Liver (tissue), 3 donors: ENCODE data around the gene BDH1.

Experiments used
- CTCF ChIP-seq: fragments of 150-350 bp; IDR thresholded peaks from 2 replicates; pipeline ENCODE4 v1.5.1; 2017; ENCODE audit warnings: improper control_type of control experiment, low read depth, low read length; ENCODE audit not compliant: missing input control
- FOXA1 ChIP-seq: IDR thresholded peaks from 2 replicates; pipeline ENCODE4 v1.6.1; 2016; ENCODE audit warnings: antibody characterized with exemption
- GABPA ChIP-seq, 2 donors: IDR thresholded peaks in 1 of 2; conservative IDR thresholded peaks in 1 of 2; 2 replicates each; pipeline ENCODE4 v1.6.1; 2016; ENCODE audit warnings: antibody characterized with exemption in 2 of 2, mild to moderate bottlenecking in 1 of 2, moderate library complexity in 1 of 2
- HNF4A ChIP-seq, 2 donors: conservative IDR thresholded peaks; 2 replicates each; pipeline ENCODE4 v1.6.1; 2016; ENCODE audit warnings: antibody characterized with exemption in 2 of 2, mild to moderate bottlenecking in 2 of 2
- HNF4G ChIP-seq: IDR thresholded peaks from 2 replicates; pipeline ENCODE4 v1.6.1; 2016; ENCODE audit warnings: antibody characterized with exemption
- MAX ChIP-seq: IDR thresholded peaks from 2 replicates; pipeline ENCODE4 v1.6.1; 2016; ENCODE audit warnings: antibody characterized with exemption
- NR2F2 ChIP-seq: IDR thresholded peaks from 2 replicates; pipeline ENCODE4 v1.6.1; 2016; ENCODE audit warnings: antibody characterized with exemption
- REST ChIP-seq: IDR thresholded peaks from 2 replicates; pipeline ENCODE4 v1.6.1; 2016; ENCODE audit warnings: antibody characterized with exemption, mild to moderate bottlenecking
- RXRA ChIP-seq, 2 donors: IDR thresholded peaks; 2 replicates each; pipeline ENCODE4 v1.6.1; 2017 to 2018; ENCODE audit warnings: antibody characterized with exemption in 2 of 2, mild to moderate bottlenecking in 1 of 2
- SP1 ChIP-seq: IDR thresholded peaks from 2 replicates; pipeline ENCODE4 v1.6.1; 2018; ENCODE audit warnings: antibody characterized with exemption, mild to moderate bottlenecking
- TAF1 ChIP-seq: conservative IDR thresholded peaks from 2 replicates; pipeline ENCODE4 v1.6.1; 2016; ENCODE audit warnings: antibody characterized with exemption, mild to moderate bottlenecking
- ZBTB33 ChIP-seq: IDR thresholded peaks from 2 replicates; pipeline ENCODE4 v1.6.1; 2016; ENCODE audit warnings: antibody characterized with exemption
- donor health status: healthy.
- donor health status: healthy.

- TF ChIP-seq CTCF = no peak
- TF ChIP-seq ZBTB33 = no peak
- TF ChIP-seq RXRA (IDR thresholded peaks at IDR 0.05) = no peak
- TF ChIP-seq HNF4G = no peak
- no peak for TF ChIP-seq NR2F2
- TF ChIP-seq HNF4A (conservative IDR thresholded peaks at IDR 0.05) = no peak
- TF ChIP-seq TAF1 = no peak
- TF ChIP-seq FOXA1 = no peak
- no peak for TF ChIP-seq MAX
- TF ChIP-seq SP1 = no peak
- TF ChIP-seq REST = no peak
- no peak for TF ChIP-seq GABPA (IDR thresholded peaks at IDR 0.05 in 1 of 2, conservative IDR thresholded peaks at IDR 0.05 in 1 of 2)
Measured at GRCh38 chr3:197518881-197519421, 36.8 kb downstream of the BDH1 start.
